Muscle layer of colon (tissue), 2 donors: Measurements from ENCODE around the gene ARHGAP15.

Source experiments
- H3K27ac ChIP-seq: one replicate; pipeline ENCODE4 v1.7.0; 2013; ENCODE audit warnings: low read depth, mild to moderate bottlenecking, low read length, moderate library complexity
- H3K27me3 ChIP-seq, 2 donors: one replicate each; pipeline ENCODE4 v1.7.0; 2013; ENCODE audit warnings: low read length in 2 of 2, mild to moderate bottlenecking in 2 of 2; ENCODE audit not compliant: insufficient read depth in 2 of 2, control insufficient read depth in 1 of 2
- H3K36me3 ChIP-seq: one replicate; pipeline ENCODE4 v1.7.0; 2013; ENCODE audit warnings: mild to moderate bottlenecking, low read length; ENCODE audit not compliant: insufficient read depth
- H3K4me1 ChIP-seq: one replicate; pipeline ENCODE4 v1.7.0; 2013; ENCODE audit warnings: mild to moderate bottlenecking, low read length; ENCODE audit not compliant: insufficient read depth
- H3K4me3 ChIP-seq, 2 donors: one replicate each; pipeline ENCODE4 v1.7.0; 2013; ENCODE audit warnings: low read length in 2 of 2, low read depth in 1 of 2, mild to moderate bottlenecking in 1 of 2, moderate library complexity in 1 of 2
- H3K9ac ChIP-seq: one replicate; pipeline ENCODE4 v1.7.0; 2013; ENCODE audit warnings: low read length
- H3K9me3 ChIP-seq: one replicate; pipeline ENCODE4 v1.7.0; 2013; ENCODE audit warnings: mild to moderate bottlenecking, low read length
- donor health status: abdominal sarcoma.
- donor health status: Adenocarcinoma of cecum.

ARHGAP15 gene

GRCh38 chr2:143121957-143122356, 7.3 kb upstream of the ARHGAP15 start:
- no peaks in the 10 kb centered on the region for H3K9me3 ChIP-seq
- H3K4me3 ChIP-seq = no peak overlapping the region
- H3K9ac ChIP-seq = no peak overlapping the region
- no peaks in the 10 kb centered on the region for H3K36me3 ChIP-seq
- no peaks in the 10 kb centered on the region for H3K27me3 ChIP-seq
- no peaks in the 10 kb centered on the region for H3K4me1 ChIP-seq
- no peak overlapping the region for H3K27ac ChIP-seq

DNA sequence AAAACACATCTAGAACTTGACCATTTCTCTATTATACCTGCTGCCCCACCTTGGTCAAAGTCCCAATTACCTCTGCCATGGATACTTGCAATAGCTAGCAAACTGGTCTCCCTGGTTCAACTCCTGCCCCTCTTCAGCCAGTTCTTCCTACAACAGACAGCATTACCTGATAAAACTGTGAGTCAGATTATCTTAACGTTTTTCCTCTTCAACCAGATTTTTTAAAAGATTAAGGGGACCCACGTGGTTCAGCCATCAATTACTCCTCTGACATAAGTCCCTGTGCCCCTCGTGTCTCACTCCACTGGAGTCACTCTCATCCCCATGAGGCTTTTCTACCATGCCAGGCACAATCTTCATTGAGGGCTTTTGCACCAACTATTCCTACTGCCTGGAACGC, 5.3 kb upstream of the ARHGAP15 start:
- Histone ChIP-seq H3K4me3 (no peak overlapping the region), H3K27me3 (no peaks in the 10 kb centered on the region), H3K36me3 (no peaks in the 10 kb centered on the region), H3K9me3 (no peaks in the 10 kb centered on the region), H3K9ac (no peak overlapping the region), H3K4me1 (no peaks in the 10 kb centered on the region), H3K27ac (no peak overlapping the region)

- Histone ChIP-seq H3K27me3 (no peaks in the 10 kb centered on the region), H3K4me1 (no peaks in the 10 kb centered on the region), H3K9ac (no peak overlapping the region), H3K9me3 (no peaks in the 10 kb centered on the region), H3K4me3 (no peak overlapping the region), H3K36me3 (no peaks in the 10 kb centered on the region), H3K27ac (no peak overlapping the region)
Measured at GRCh38 chr2:143124445-143124844, 4.8 kb upstream of the ARHGAP15 start.

DNA sequence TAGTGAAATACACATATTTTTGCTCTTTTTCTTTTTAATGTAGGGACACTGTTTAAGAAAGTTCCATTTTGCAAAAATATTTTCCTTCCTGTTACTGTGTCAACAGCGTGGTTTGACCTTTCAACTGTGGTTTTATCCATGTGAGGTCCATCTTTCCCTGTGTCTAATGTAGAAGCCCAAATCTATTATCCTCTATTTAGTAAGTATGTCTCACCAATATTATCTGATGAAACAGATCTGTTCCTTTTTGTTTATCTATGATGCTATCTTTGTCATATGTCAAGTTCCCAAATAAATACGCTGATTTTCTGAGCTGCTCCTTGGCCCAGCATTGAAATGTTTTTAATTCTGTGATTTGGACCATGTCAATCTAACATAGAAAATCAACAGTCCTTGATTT, 3.5 kb upstream of the ARHGAP15 start:
- Histone ChIP-seq H3K27ac (no peak overlapping the region), H3K9ac (no peak overlapping the region), H3K9me3 (no peaks in the 10 kb centered on the region), H3K36me3 (no peaks in the 10 kb centered on the region), H3K27me3 (no peaks in the 10 kb centered on the region), H3K4me1 (no peaks in the 10 kb centered on the region), H3K4me3 (no peak overlapping the region)

DNA sequence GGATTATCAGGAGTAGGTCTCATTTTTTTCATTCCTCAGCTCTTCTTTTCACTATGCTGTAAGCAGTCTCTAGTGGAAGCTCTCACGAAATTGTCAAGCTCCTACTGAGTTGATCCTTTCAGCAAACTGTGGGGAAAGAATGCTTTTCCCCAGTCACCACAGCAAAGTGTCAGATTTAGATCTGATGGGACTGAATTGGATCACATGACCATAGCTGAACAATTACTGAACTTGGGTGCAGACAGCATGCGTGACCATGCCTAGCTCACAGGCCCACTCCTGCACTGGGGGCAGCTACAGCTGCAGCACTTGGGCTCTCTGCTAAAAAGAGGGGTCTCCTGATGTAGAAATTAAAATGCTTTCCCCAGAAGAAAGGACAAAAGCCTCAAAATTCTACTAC, 3.1 kb downstream of the ARHGAP15 start:
- Histone ChIP-seq H3K27ac (no peak overlapping the region), H3K4me3 (no peak overlapping the region), H3K36me3 (no peaks in the 10 kb centered on the region), H3K9me3 (no peaks in the 10 kb centered on the region), H3K27me3 (no peaks in the 10 kb centered on the region), H3K4me1 (no peaks in the 10 kb centered on the region), H3K9ac (no peak overlapping the region)

- H3K9me3 ChIP-seq = no peaks in the 10 kb centered on the region
- no peaks in the 10 kb centered on the region for H3K36me3 ChIP-seq
- no peak overlapping the region for H3K4me3 ChIP-seq
- no peaks in the 10 kb centered on the region for H3K4me1 ChIP-seq
- no peak overlapping the region for H3K9ac ChIP-seq
- no peaks in the 10 kb centered on the region for H3K27me3 ChIP-seq
- H3K27ac ChIP-seq = no peak overlapping the region
Measured at GRCh38 chr2:143133783-143134182, 4.6 kb downstream of the ARHGAP15 start.

DNA sequence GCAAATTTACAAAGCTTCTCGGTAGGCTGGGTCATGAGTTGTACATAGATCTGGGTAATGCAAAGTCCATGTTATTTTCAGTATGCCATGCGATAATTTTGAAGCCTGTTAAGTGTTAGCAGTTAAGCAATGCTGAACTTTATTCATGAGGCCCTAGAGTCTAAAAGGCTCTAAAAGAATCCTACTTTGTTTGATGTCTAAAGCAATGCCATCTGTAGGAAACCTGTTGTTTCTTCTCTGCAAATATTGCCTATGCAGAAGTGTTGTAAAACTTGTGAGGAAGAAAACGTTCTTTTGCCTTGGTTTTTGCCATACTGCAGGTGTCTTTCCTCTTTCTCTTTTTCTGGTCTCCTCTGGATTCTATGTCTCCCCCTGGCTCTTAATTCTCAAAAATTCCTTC, 9.1 kb downstream of the ARHGAP15 start:
- no peak overlapping the region for H3K4me3 ChIP-seq
- H3K36me3 ChIP-seq = no peaks in the 10 kb centered on the region
- H3K27ac ChIP-seq = no peak overlapping the region
- no peaks in the 10 kb centered on the region for H3K27me3 ChIP-seq
- H3K9me3 ChIP-seq = no peaks in the 10 kb centered on the region
- H3K4me1 ChIP-seq = no peaks in the 10 kb centered on the region
- no peak overlapping the region for H3K9ac ChIP-seq

- H3K27ac ChIP-seq = no peak overlapping the region
- no peaks in the 10 kb centered on the region for H3K36me3 ChIP-seq
- no peaks in the 10 kb centered on the region for H3K9me3 ChIP-seq
- H3K4me3 ChIP-seq = no peak overlapping the region
- no peaks in the 10 kb centered on the region for H3K4me1 ChIP-seq
- H3K9ac ChIP-seq = no peak overlapping the region
- no peaks in the 10 kb centered on the region for H3K27me3 ChIP-seq
Measured at GRCh38 chr2:143139835-143140393, 10.7 kb downstream of the ARHGAP15 start.

- H3K4me1 ChIP-seq = no peaks in the 10 kb centered on the region
- no peak overlapping the region for H3K4me3 ChIP-seq
- H3K9me3 ChIP-seq = no peaks in the 10 kb centered on the region
- H3K27me3 ChIP-seq = no peaks in the 10 kb centered on the region
- no peak overlapping the region for H3K9ac ChIP-seq
- H3K36me3 ChIP-seq = no peaks in the 10 kb centered on the region
- H3K27ac ChIP-seq = no peak overlapping the region
Measured at GRCh38 chr2:143140864-143141661, 11.8 kb downstream of the ARHGAP15 start.

GRCh38 chr2:143142598-143142997, 13.4 kb downstream of the ARHGAP15 start:
- Histone ChIP-seq H3K4me3 (no peak overlapping the region), H3K27me3 (no peaks in the 10 kb centered on the region), H3K9ac (no peak overlapping the region), H3K4me1 (no peaks in the 10 kb centered on the region), H3K36me3 (no peaks in the 10 kb centered on the region), H3K27ac (no peak overlapping the region), H3K9me3 (no peaks in the 10 kb centered on the region)

DNA sequence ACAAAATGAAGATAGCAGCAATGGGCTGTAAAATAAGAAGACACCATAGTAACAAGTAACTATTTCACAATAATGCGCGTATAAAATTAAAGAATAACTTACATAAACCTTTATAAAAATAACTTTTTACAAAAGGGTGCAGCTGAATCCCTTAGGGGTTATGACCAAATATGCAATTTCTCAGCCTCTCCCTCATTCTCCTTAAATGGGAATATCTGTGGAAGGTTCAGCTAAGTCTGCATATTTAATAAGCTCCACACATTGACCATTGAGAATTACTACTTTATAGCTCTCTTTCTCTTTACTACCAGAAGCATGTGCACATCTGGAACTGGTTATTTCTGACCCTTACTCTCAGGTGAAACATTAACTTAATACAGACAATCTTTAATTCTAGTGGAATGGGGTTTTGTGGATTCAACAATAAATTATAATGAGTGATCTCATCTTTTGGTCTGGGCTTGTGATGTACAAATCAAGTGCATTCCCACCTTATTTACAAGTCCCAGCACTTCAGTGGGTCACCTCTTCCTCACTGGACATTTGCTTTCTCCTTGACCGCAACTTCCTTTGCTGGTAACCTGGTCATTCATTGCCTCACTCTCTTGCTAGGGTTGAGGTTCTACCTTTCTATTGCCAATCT, 15.7 kb downstream of the ARHGAP15 start:
- Histone ChIP-seq H3K9ac (no peak overlapping the region), H3K27ac (no peak overlapping the region), H3K4me3 (no peak overlapping the region), H3K27me3 (no peaks in the 10 kb centered on the region), H3K9me3 (no peaks in the 10 kb centered on the region), H3K4me1 (no peaks in the 10 kb centered on the region), H3K36me3 (no peaks in the 10 kb centered on the region)
